Neural progenitor cell (in vitro differentiated cells): Measurements from ENCODE around the gene NACA2. TPM values are rescaled to one million over a fixed set of nuclear protein-coding genes. Genes with fewer than 3 reads are reported as not detected.
A peak's percentile ranks its signal among the peaks of the same experiment; 100 is the strongest.

ENCODE experiments used
- DNase-seq: peaks from one replicate; pipeline ENCODE4 v3.0.0-alpha.2; 2016; ENCODE audit warnings: low spot score
- H2AFZ ChIP-seq: fragments of 200-600 bp; sonication (generic); replicated peaks from 2 replicates; pipeline ENCODE4 v1.6.1; 2016; ENCODE audit warnings: antibody characterized with exemption
- H3F3A ChIP-seq: fragments of 200-600 bp; sonication (generic); 2 replicates; pipeline ENCODE4 v1.6.1; 2016; ENCODE audit warnings: antibody characterized with exemption, low read depth
- H3K27ac ChIP-seq: fragments of 200-600 bp; sonication (generic); 2 replicates; pipeline ENCODE4 v1.5.1; 2016; ENCODE audit warnings: mild to moderate bottlenecking
- H3K27me3 ChIP-seq: fragments of 200-600 bp; sonication (generic); 2 replicates; pipeline ENCODE4 v1.6.1; 2016; ENCODE audit warnings: mild to moderate bottlenecking, moderate library complexity
- H3K36me3 ChIP-seq: fragments of 200-600 bp; sonication (generic); 2 replicates; pipeline ENCODE4 v1.5.1; 2016
- H3K4me1 ChIP-seq: fragments of 200-600 bp; sonication (generic); 2 replicates; pipeline ENCODE4 v1.6.1; 2016; ENCODE audit warnings: mixed run types
- H3K4me2 ChIP-seq: fragments of 200-600 bp; sonication (generic); 2 replicates; pipeline ENCODE4 v1.6.1; 2016
- H3K4me3 ChIP-seq: fragments of 200-600 bp; sonication (generic); 2 replicates; pipeline ENCODE4 v1.5.1; 2016
- H3K79me2 ChIP-seq: fragments of 200-600 bp; sonication (generic); 2 replicates; pipeline ENCODE4 v1.6.1; 2016; ENCODE audit warnings: low read depth
- H3K9ac ChIP-seq: fragments of 200-600 bp; sonication (generic); 2 replicates; pipeline ENCODE4 v1.6.1; 2016
- H3K9me3 ChIP-seq: fragments of 200-600 bp; sonication (generic); 2 replicates; pipeline ENCODE4 v1.5.1; 2016; ENCODE audit warnings: low read depth
- H4K20me1 ChIP-seq: fragments of 200-600 bp; sonication (generic); 2 replicates; pipeline ENCODE4 v1.6.1; 2016; ENCODE audit warnings: low read depth
- H3K27ac Mint-ChIP-seq: 3 replicates; pipeline ENCODE4 v1.8.0; 2021; ENCODE audit warnings: mixed read lengths
- H3K27me3 Mint-ChIP-seq: 2 replicates; pipeline ENCODE4 v1.8.0; 2022; ENCODE audit warnings: low read depth, mild to moderate bottlenecking, inconsistent platforms, moderate library complexity, mixed read lengths; ENCODE audit not compliant: insufficient read depth
- H3K36me3 Mint-ChIP-seq: 3 replicates; pipeline ENCODE4 v1.8.0; 2021; ENCODE audit warnings: mixed read lengths
- H3K4me1 Mint-ChIP-seq: 3 replicates; pipeline ENCODE4 v1.8.0; 2021; ENCODE audit warnings: mixed read lengths
- H3K4me3 Mint-ChIP-seq: 3 replicates; pipeline ENCODE4 v1.8.0; 2021; ENCODE audit warnings: mild to moderate bottlenecking, moderate library complexity, mixed read lengths
- H3K9me3 Mint-ChIP-seq: 3 replicates; pipeline ENCODE4 v1.8.0; 2020; ENCODE audit warnings: mixed read lengths
- EZH2 ChIP-seq: fragments of 200-600 bp; sonication (generic); IDR thresholded peaks from 2 replicates; pipeline ENCODE4 v1.6.1; 2017; ENCODE audit warnings: antibody characterized with exemption, mild to moderate bottlenecking, moderate library complexity
- EZH2phosphoT487 ChIP-seq: fragments of 200-600 bp; sonication (generic); IDR thresholded peaks from 2 replicates; pipeline ENCODE4 v1.6.1; 2017; ENCODE audit warnings: antibody characterized with exemption
- total RNA-seq: library from RNA; depleted of rRNA; stranded (reverse); fragments of >200 nt; gene quantifications from 2 replicates; pipeline ENCODE4 v1.2.3, GENCODE V29; 2015; ENCODE audit warnings: low replicate concordance
- TF ChIP-seq, protein P1 (sequence below): fragments of 200-600 bp; sonication (generic); IDR thresholded peaks from 2 replicates; pipeline ENCODE4 v1.5.1; 2017; ENCODE audit warnings: antibody characterized with exemption, mild to moderate bottlenecking

NACA2 gene
- total RNA-seq, 1 donor from 2014 or later: not detected

DNA sequence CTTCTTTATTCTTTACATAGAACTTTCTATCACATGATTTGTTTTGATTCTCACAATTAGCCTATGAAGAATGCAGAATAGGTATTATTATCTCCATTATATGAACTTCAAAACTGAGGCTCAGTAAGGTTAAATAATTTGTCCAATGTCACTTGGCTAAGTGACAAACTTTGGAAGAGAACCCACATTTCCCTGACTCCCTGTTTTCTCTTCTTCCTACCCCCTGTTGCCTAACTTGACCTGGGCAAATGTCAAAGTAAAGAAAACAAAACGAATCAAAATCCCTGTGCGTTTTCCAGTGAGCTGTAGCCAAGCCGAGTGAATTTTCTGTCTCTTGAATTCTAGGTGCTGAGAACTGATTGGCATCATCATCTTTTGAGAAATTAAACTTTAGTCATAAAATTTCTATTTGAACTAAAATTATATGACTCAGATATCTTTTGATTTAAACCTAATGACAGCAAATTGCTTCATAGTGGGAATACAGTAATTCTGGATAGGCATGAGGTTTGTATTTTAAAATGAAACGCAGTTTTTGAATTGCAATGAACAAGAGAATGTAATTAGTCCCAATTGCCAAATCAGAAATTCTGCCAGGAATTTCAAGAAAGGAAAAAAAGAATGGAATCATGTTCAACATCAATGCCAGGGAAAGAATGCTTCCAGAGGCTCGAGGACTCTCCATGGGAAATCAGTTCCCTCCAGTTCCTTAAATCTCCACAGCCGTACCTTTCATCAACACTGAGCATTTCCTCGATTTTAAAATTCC lies 4.6 kb upstream of the NACA2 start:
- Histone ChIP-seq H3K27ac (no peak overlapping the region), H3K4me2 (no peak overlapping the region), H3K4me1 (no peaks in the 10 kb centered on the region), H2AFZ (no peak overlapping the region), H3K27me3 (no peaks in the 10 kb centered on the region), H4K20me1 (no peaks in the 10 kb centered on the region), H3K79me2 (no peaks in the 10 kb centered on the region), H3K9ac (no peak overlapping the region), H3K4me3 (no peak overlapping the region), H3F3A (no peaks in the 10 kb centered on the region), H3K36me3 (no peaks in the 10 kb centered on the region), H3K9me3 (no peaks in the 10 kb centered on the region)
- H3K9me3 Mint-ChIP-seq: no peaks in the 10 kb centered on the region
- H3K27ac Mint-ChIP-seq: no peak overlapping the region
- no peaks in the 10 kb centered on the region for H3K4me1 Mint-ChIP-seq
- no peak for DNase-seq
- no peaks in the 10 kb centered on the region for H3K36me3 Mint-ChIP-seq
- H3K4me3 Mint-ChIP-seq: no peak overlapping the region
- no peaks in the 10 kb centered on the region for H3K27me3 Mint-ChIP-seq
- TF ChIP-seq, protein P1, sequence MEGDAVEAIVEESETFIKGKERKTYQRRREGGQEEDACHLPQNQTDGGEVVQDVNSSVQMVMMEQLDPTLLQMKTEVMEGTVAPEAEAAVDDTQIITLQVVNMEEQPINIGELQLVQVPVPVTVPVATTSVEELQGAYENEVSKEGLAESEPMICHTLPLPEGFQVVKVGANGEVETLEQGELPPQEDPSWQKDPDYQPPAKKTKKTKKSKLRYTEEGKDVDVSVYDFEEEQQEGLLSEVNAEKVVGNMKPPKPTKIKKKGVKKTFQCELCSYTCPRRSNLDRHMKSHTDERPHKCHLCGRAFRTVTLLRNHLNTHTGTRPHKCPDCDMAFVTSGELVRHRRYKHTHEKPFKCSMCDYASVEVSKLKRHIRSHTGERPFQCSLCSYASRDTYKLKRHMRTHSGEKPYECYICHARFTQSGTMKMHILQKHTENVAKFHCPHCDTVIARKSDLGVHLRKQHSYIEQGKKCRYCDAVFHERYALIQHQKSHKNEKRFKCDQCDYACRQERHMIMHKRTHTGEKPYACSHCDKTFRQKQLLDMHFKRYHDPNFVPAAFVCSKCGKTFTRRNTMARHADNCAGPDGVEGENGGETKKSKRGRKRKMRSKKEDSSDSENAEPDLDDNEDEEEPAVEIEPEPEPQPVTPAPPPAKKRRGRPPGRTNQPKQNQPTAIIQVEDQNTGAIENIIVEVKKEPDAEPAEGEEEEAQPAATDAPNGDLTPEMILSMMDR: no peak
- TF ChIP-seq EZH2phosphoT487: no peak
- TF ChIP-seq EZH2: no peak

DNA sequence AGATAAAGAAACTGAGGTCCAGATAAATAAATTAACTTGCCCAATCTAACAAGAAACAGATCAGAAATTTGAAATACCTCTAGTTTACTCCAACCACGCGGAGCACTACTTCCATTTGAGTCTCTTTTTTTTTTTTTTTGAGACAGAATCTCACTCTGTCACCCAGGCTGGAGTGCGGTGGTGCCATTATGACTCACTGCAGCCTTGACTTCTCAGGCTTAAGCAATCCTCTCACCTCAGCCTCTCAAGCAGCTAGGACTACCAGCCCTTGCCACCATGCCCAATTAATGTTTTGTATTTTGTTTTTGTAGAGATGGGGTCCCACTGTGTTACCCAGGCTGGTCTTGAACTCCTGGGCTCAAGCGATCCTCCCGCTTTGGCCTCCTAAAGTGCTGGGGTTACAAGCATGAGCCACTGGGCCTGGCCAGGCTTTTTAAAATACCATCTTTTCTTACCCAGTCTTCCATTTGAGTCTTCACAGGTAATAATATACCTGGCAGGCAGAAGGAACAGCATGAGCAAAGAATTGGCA lies 3.3 kb upstream of the NACA2 start:
- H3K27ac Mint-ChIP-seq: no peak overlapping the region
- H3K27ac ChIP-seq: no peak overlapping the region
- H3K36me3 ChIP-seq: no peaks in the 10 kb centered on the region
- no peaks in the 10 kb centered on the region for H3K36me3 Mint-ChIP-seq
- no peak for DNase-seq
- H3K4me1 Mint-ChIP-seq: no peaks in the 10 kb centered on the region
- no peaks in the 10 kb centered on the region for H3K27me3 Mint-ChIP-seq
- no peaks in the 10 kb centered on the region for H3K4me1 ChIP-seq
- H3K4me2 ChIP-seq: no peak overlapping the region
- no peak overlapping the region for H3K4me3 ChIP-seq
- H2AFZ ChIP-seq: no peak overlapping the region
- H3K79me2 ChIP-seq: no peaks in the 10 kb centered on the region
- H4K20me1 ChIP-seq: no peaks in the 10 kb centered on the region
- H3K9me3 ChIP-seq: no peaks in the 10 kb centered on the region
- H3K27me3 ChIP-seq: no peaks in the 10 kb centered on the region
- no peak overlapping the region for H3K9ac ChIP-seq
- no peaks in the 10 kb centered on the region for H3K9me3 Mint-ChIP-seq
- no peak for TF ChIP-seq EZH2
- no peak for TF ChIP-seq EZH2phosphoT487
- TF ChIP-seq, protein P1: no peak
- H3K4me3 Mint-ChIP-seq: no peak overlapping the region
- H3F3A ChIP-seq: no peaks in the 10 kb centered on the region

DNA sequence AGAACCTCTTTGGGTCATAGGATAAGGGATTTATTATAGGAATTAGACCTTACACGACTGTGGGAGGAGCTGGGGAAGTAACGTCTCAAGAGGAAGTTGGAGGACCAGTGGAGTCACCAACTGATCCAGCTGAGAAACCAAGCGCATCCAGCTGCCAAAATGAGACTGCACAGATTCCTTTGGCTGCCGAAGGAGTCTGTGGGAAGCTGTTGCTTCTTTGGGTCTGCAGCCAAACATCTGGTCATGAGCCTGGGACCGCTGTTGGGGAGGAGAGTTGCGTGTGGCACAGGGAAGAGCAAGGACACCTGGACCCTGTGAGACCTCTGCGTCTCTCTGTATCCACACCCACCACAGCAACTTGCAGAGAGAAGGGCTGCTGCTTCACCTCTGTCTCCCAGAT lies 2.4 kb upstream of the NACA2 start:
- Histone ChIP-seq H2AFZ (peak overlapping the region; percentile 53), H3K4me1 (no peaks in the 10 kb centered on the region), H3K27me3 (no peaks in the 10 kb centered on the region), H3K4me3 (no peak overlapping the region), H3K9me3 (no peaks in the 10 kb centered on the region), H3K79me2 (no peaks in the 10 kb centered on the region), H3K9ac (no peak overlapping the region), H3K4me2 (no peak overlapping the region), H4K20me1 (no peaks in the 10 kb centered on the region), H3F3A (no peaks in the 10 kb centered on the region), H3K36me3 (no peaks in the 10 kb centered on the region), H3K27ac (no peak overlapping the region)
- H3K36me3 Mint-ChIP-seq: no peaks in the 10 kb centered on the region
- H3K4me3 Mint-ChIP-seq: no peak overlapping the region
- no peak overlapping the region for H3K27ac Mint-ChIP-seq
- no peaks in the 10 kb centered on the region for H3K4me1 Mint-ChIP-seq
- TF ChIP-seq EZH2phosphoT487 (no peak), EZH2 (no peak)
- TF ChIP-seq, protein P1: no peak
- DNase-seq: no peak
- H3K27me3 Mint-ChIP-seq: no peaks in the 10 kb centered on the region
- no peaks in the 10 kb centered on the region for H3K9me3 Mint-ChIP-seq
